OCI-LY7 (cell line): ENCODE data around the gene PELI2. TPM values are rescaled to one million over a fixed set of nuclear protein-coding genes. Genes with fewer than 3 reads are reported as not detected.

Source experiments
- BruUV-seq: library from RNA; stranded (reverse); fragments of 400-500 nt; replicated peaks from 2 replicates; lab custom pipeline; 2021; lab: Mats Ljungman, UMichigan
- CTCF ChIA-PET: fragments of 300-600 bp; sonication (Branson Sonifier 250); formaldehyde crosslinking; loops from one replicate; lab custom pipeline; 2022; ENCODE audit warnings: antibody characterized with exemption; ENCODE audit not compliant: unreplicated experiment; lab: Charles Lee
- POLR2A ChIA-PET: fragments of 300-600 bp; sonication (Branson Sonifier 250); formaldehyde crosslinking; loops from one replicate; lab custom pipeline; 2022; ENCODE audit warnings: antibody characterized with exemption; lab: Charles Lee
- DNase-seq: peaks from one replicate; pipeline ENCODE4 v3.0.0-alpha.2; 2015; ENCODE audit warnings: low spot score
- H2AFZ ChIP-seq: fragments of 200-600 bp; sonication (generic), shearing (Covaris generic); 2 replicates; pipeline ENCODE4 v1.6.1; 2014; ENCODE audit warnings: mild to moderate bottlenecking, antibody characterized with exemption, low read length, moderate library complexity
- H3K27ac ChIP-seq: fragments of 200-600 bp; sonication (generic); 2 replicates; pipeline ENCODE4 v1.5.1; 2014; ENCODE audit warnings: mixed run types, low read depth, mild to moderate bottlenecking, moderate library complexity, low read length, inconsistent platforms; ENCODE audit not compliant: poor library complexity, severe bottlenecking
- H3K36me3 ChIP-seq: fragments of 200-600 bp; sonication (generic); 2 replicates; pipeline ENCODE4 v1.6.1; 2014; ENCODE audit warnings: mild to moderate bottlenecking, antibody characterized with exemption, low read length, moderate library complexity, mixed read lengths; ENCODE audit not compliant: insufficient read depth
- H3K4me1 ChIP-seq: fragments of 200-600 bp; sonication (generic); 2 replicates; pipeline ENCODE4 v1.5.1; 2014; ENCODE audit warnings: mild to moderate bottlenecking, low read length; ENCODE audit not compliant: insufficient read depth, poor library complexity, severe bottlenecking
- H3K4me2 ChIP-seq: fragments of 200-600 bp; sonication (generic); 2 replicates; pipeline ENCODE4 v1.6.1; 2014; ENCODE audit warnings: mild to moderate bottlenecking, low read length
- H3K4me3 ChIP-seq: fragments of 200-600 bp; sonication (generic); 2 replicates; pipeline ENCODE4 v1.5.1; 2014; ENCODE audit warnings: mild to moderate bottlenecking, low read depth, low read length; ENCODE audit not compliant: poor library complexity, severe bottlenecking
- H3K79me2 ChIP-seq: fragments of 200-600 bp; sonication (generic); 2 replicates; pipeline ENCODE4 v1.6.1; 2016; ENCODE audit warnings: low read depth, mild to moderate bottlenecking, low read length, moderate library complexity, mixed read lengths; ENCODE audit not compliant: insufficient read depth
- H3K9me2 ChIP-seq: fragments of 200-600 bp; sonication (generic); 2 replicates; pipeline ENCODE4 v1.6.1; 2016; ENCODE audit warnings: mild to moderate bottlenecking, low read length, mixed read lengths; ENCODE audit not compliant: insufficient read depth
- H3K9me3 ChIP-seq: fragments of 200-600 bp; sonication (generic); 2 replicates; pipeline ENCODE4 v1.6.1; 2014; ENCODE audit warnings: mild to moderate bottlenecking, mixed run types, low read length, mixed read lengths
- H4K20me1 ChIP-seq: fragments of 200-600 bp; sonication (generic); 2 replicates; pipeline ENCODE4 v1.6.1; 2014; ENCODE audit warnings: mild to moderate bottlenecking, antibody characterized with exemption, low read length, moderate library complexity, mixed read lengths; ENCODE audit not compliant: insufficient read depth
- EZH2phosphoT487 ChIP-seq: fragments of 200-600 bp; sonication (generic); IDR thresholded peaks from 2 replicates; pipeline ENCODE4 v1.6.1; 2018; ENCODE audit warnings: low read depth, borderline replicate concordance, mild to moderate bottlenecking, mixed run types, antibody characterized with exemption, low read length, moderate library complexity, mixed read lengths
- intact Hi-C: fragments of 100-400 bp; cut with micrococcal nuclease; formaldehyde crosslinking; loops from one replicate; pipeline ENCODE4 v1.10.0; 2022; ENCODE audit not compliant: unreplicated experiment
- total RNA-seq, 2 experiments: library from RNA; depleted of rRNA in 1 of 2; stranded (reverse); fragments of >200 nt in 1 of 2; shearing (Covaris generic) in 1 of 2; gene quantifications; 2 replicates each; pipeline ENCODE4 v1.2.3, GENCODE V29; 2014 to 2022
- TF ChIP-seq, protein P1 (sequence below): fragments of 200-600 bp; sonication (generic); conservative IDR thresholded peaks from 2 replicates; pipeline ENCODE4 v1.5.1; 2014; ENCODE audit warnings: mild to moderate bottlenecking, antibody characterized with exemption, low read length, moderate library complexity, mixed read lengths

PELI2 gene
- total RNA-seq, 2 experiments from 2014 or later = 2.8 to 3.8 TPM

- no peak for DNase-seq
- TF ChIP-seq, protein P1, sequence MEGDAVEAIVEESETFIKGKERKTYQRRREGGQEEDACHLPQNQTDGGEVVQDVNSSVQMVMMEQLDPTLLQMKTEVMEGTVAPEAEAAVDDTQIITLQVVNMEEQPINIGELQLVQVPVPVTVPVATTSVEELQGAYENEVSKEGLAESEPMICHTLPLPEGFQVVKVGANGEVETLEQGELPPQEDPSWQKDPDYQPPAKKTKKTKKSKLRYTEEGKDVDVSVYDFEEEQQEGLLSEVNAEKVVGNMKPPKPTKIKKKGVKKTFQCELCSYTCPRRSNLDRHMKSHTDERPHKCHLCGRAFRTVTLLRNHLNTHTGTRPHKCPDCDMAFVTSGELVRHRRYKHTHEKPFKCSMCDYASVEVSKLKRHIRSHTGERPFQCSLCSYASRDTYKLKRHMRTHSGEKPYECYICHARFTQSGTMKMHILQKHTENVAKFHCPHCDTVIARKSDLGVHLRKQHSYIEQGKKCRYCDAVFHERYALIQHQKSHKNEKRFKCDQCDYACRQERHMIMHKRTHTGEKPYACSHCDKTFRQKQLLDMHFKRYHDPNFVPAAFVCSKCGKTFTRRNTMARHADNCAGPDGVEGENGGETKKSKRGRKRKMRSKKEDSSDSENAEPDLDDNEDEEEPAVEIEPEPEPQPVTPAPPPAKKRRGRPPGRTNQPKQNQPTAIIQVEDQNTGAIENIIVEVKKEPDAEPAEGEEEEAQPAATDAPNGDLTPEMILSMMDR = no peak
- TF ChIP-seq EZH2phosphoT487 = no peak
- Histone ChIP-seq H3K79me2 (no peaks in the 10 kb centered on the region), H3K27ac (no peak overlapping the region), H3K4me1 (no peaks in the 10 kb centered on the region), H3K36me3 (no peaks in the 10 kb centered on the region), H3K4me3 (no peak overlapping the region), H4K20me1 (no peaks in the 10 kb centered on the region), H3K9me2 (no peaks in the 10 kb centered on the region), H3K4me2 (no peak overlapping the region), H2AFZ (no peak overlapping the region), H3K9me3 (no peaks in the 10 kb centered on the region)
- ChIA-PET CTCF (no interaction called here), POLR2A (no interaction called here)
- no TSS peak for BruUV-seq
- intact Hi-C loops = no loop called here
These were observed 13.0 kb downstream of the PELI2 start for GRCh38 chr14:56131004-56131864.

- H4K20me1 ChIP-seq = no peaks in the 10 kb centered on the region
- no peak overlapping the region for H3K4me3 ChIP-seq
- no peak overlapping the region for H3K4me2 ChIP-seq
- H3K36me3 ChIP-seq = no peaks in the 10 kb centered on the region
- ChIA-PET CTCF (no interaction called here), POLR2A (interaction anchor here (1.1 kb wide), 1 partner anchor 11 kb away, joined by 4 read pairs; no protein-coding TSS in a partner anchor)
- H2AFZ ChIP-seq = no peak overlapping the region
- intact Hi-C loops = no loop called here
- TF ChIP-seq EZH2phosphoT487 = no peak
- TF ChIP-seq, protein P1 = no peak
- no peaks in the 10 kb centered on the region for H3K79me2 ChIP-seq
- H3K9me2 ChIP-seq = no peaks in the 10 kb centered on the region
- no peaks in the 10 kb centered on the region for H3K4me1 ChIP-seq
- no peaks in the 10 kb centered on the region for H3K9me3 ChIP-seq
- no peak for DNase-seq
- H3K27ac ChIP-seq = no peak overlapping the region
- BruUV-seq = no TSS peak
These were observed 13.9 kb downstream of the PELI2 start for GRCh38 chr14:56131865-56132833.
